ENCODE measurements around the gene THUMPD3.

THUMPD3 gene

GRCh38 chr3:9352917-9353752 lies 9.7 kb upstream of the THUMPD3 start:
- peak; percentile 60 for DNase-seq (ENCODE audit: low spot score)

GRCh38 chr3:9361691-9362388 lies 1.0 kb upstream of the THUMPD3 start:
- no peak for DNase-seq (ENCODE audit: low spot score)

GRCh38 chr3:9369508-9369907 lies 6.7 kb downstream of the THUMPD3 start:
- no peak for DNase-seq (ENCODE audit: low spot score)

- no peak for DNase-seq (ENCODE audit: low spot score)
Observed at GRCh38 chr3:9373465-9373864, 10.6 kb downstream of the THUMPD3 start.

- no peak for DNase-seq (ENCODE audit: low spot score)
Observed at GRCh38 chr3:9377981-9378380, 15.1 kb downstream of the THUMPD3 start.

GRCh38 chr3:9379327-9379726 lies 16.5 kb downstream of the THUMPD3 start:
- no peak for DNase-seq (ENCODE audit: low spot score)

GRCh38 chr3:9380014-9380413 lies 17.2 kb downstream of the THUMPD3 start:
- DNase-seq (ENCODE audit: low spot score): no peak

GRCh38 chr3:9384141-9384828 lies 21.4 kb downstream of the THUMPD3 start:
- no peak for DNase-seq (ENCODE audit: low spot score)

- no peak for DNase-seq (ENCODE audit: low spot score)
Observed at GRCh38 chr3:9385187-9386077, 22.6 kb downstream of the THUMPD3 start.

GRCh38 chr3:9386078-9386459 lies 23.2 kb downstream of the THUMPD3 start:
- DNase-seq (ENCODE audit: low spot score): no peak

GRCh38 chr3:9386501-9387321 lies 23.9 kb downstream of the THUMPD3 start:
- DNase-seq (ENCODE audit: low spot score): no peak

- no peak for DNase-seq (ENCODE audit: low spot score)
Observed at GRCh38 chr3:9387322-9387655, 24.4 kb downstream of the THUMPD3 start.

- DNase-seq (ENCODE audit: low spot score): no peak
Observed at GRCh38 chr3:9388142-9388541, 25.3 kb downstream of the THUMPD3 start.

GRCh38 chr3:9388562-9389272 lies 25.9 kb downstream of the THUMPD3 start:
- no peak for DNase-seq (ENCODE audit: low spot score)

- no peak for DNase-seq (ENCODE audit: low spot score)
Observed at GRCh38 chr3:9390265-9390888, 27.5 kb downstream of the THUMPD3 start.

- no peak for DNase-seq (ENCODE audit: low spot score)
Observed at GRCh38 chr3:9392041-9392440, 29.2 kb downstream of the THUMPD3 start.

- no peak for DNase-seq (ENCODE audit: low spot score)
Observed at GRCh38 chr3:9395570-9396300, 32.9 kb downstream of the THUMPD3 start.

- peak; percentile 89 for DNase-seq (ENCODE audit: low spot score)
Observed at GRCh38 chr3:9396301-9396631, 33.4 kb downstream of the THUMPD3 start.

- peak; percentile 99 for DNase-seq (ENCODE audit: low spot score)
Observed at GRCh38 chr3:9396632-9397331, 33.9 kb downstream of the THUMPD3 start.

Data from activated CD4-positive, alpha-beta T cell treated with anti-CD3 and anti-CD28 coated beads, Interleukin-2, Interleukin-4, amounts not matched to agents 100 ng/mL and 50 ng/mL, durations not matched to agents 16 hours and 8 hours (primary cell).